H9 (cell line): ENCODE measurements around the gene CA7. TPM values are rescaled to one million over a fixed set of nuclear protein-coding genes. Genes with fewer than 3 reads are reported as not detected.
"Not testable (repeated sequence)": the region's sequence is repeated elsewhere in the genome, so short reads cannot be mapped to it uniquely, and the experiment has no call there.

ENCODE experiments used
- DNase-seq: peaks from one replicate; pipeline ENCODE4 v3.0.0-alpha.2; 2017
- H2AFZ ChIP-seq: one replicate; pipeline ENCODE4 v1.6.1; 2013; ENCODE audit warnings: mild to moderate bottlenecking, low read length, control low read depth, moderate library complexity
- H2AK5ac ChIP-seq: 2 replicates; pipeline ENCODE4 v1.6.1; 2013; ENCODE audit warnings: low read length, control low read depth, mixed read lengths; ENCODE audit not compliant: insufficient read length
- H2BK120ac ChIP-seq: one replicate; pipeline ENCODE4 v1.6.1; 2013; ENCODE audit warnings: low read depth, mild to moderate bottlenecking, low read length, control low read depth, inconsistent platforms; ENCODE audit not compliant: poor library complexity, severe bottlenecking
- H2BK12ac ChIP-seq: 2 replicates; pipeline ENCODE4 v1.6.1; 2013; ENCODE audit warnings: low read length, control low read depth, mixed read lengths, low read depth; ENCODE audit not compliant: insufficient read length
- H2BK15ac ChIP-seq: 2 replicates; pipeline ENCODE4 v1.6.1; 2013; ENCODE audit warnings: low read depth, low read length, control low read depth
- H2BK20ac ChIP-seq: one replicate; pipeline ENCODE4 v1.6.1; 2013; ENCODE audit warnings: low read depth, mild to moderate bottlenecking, low read length, control low read depth, inconsistent platforms; ENCODE audit not compliant: poor library complexity, severe bottlenecking
- H2BK5ac ChIP-seq: 2 replicates; pipeline ENCODE4 v1.6.1; 2013; ENCODE audit warnings: low read length, control low read depth, mixed read lengths; ENCODE audit not compliant: insufficient read length
- H3K14ac ChIP-seq: 2 replicates; pipeline ENCODE4 v1.6.1; 2013; ENCODE audit warnings: low read length, control low read depth; ENCODE audit not compliant: insufficient read depth
- H3K18ac ChIP-seq: 2 replicates; pipeline ENCODE4 v1.6.1; 2013; ENCODE audit warnings: low read depth, mild to moderate bottlenecking, mixed read lengths, low read length, control low read depth; ENCODE audit not compliant: insufficient read length
- H3K23ac ChIP-seq: 2 replicates; pipeline ENCODE4 v1.6.1; 2013; ENCODE audit warnings: low read length, control low read depth, mixed read lengths, low read depth; ENCODE audit not compliant: insufficient read length
- H3K23me2 ChIP-seq: 2 replicates; pipeline ENCODE4 v1.6.1; 2013; ENCODE audit warnings: low read depth, mild to moderate bottlenecking, mixed read lengths, low read length, control low read depth; ENCODE audit not compliant: insufficient read length, poor library complexity, severe bottlenecking
- H3K27ac ChIP-seq: 2 replicates; pipeline ENCODE4 v1.5.1; 2013; ENCODE audit warnings: low read length, control low read depth, mixed read lengths, low read depth; ENCODE audit not compliant: insufficient read length
- H3K27me3 ChIP-seq: 2 replicates; pipeline ENCODE4 v1.6.1; 2013; ENCODE audit warnings: low read length, control low read depth, inconsistent platforms; ENCODE audit not compliant: insufficient read depth
- H3K4ac ChIP-seq: 2 replicates; pipeline ENCODE4 v1.6.1; 2013; ENCODE audit warnings: low read depth, mild to moderate bottlenecking, control low read depth, inconsistent platforms, low read length, moderate library complexity
- H3K4me1 ChIP-seq: 2 replicates; pipeline ENCODE4 v1.6.1; 2013; ENCODE audit warnings: low read length, control low read depth, inconsistent platforms; ENCODE audit not compliant: insufficient read depth
- H3K4me2 ChIP-seq: 2 replicates; pipeline ENCODE4 v1.6.1; 2013; ENCODE audit warnings: low read length, control low read depth, mixed read lengths; ENCODE audit not compliant: insufficient read length, insufficient read depth
- H3K56ac ChIP-seq: 2 replicates; pipeline ENCODE4 v1.6.1; 2013; ENCODE audit warnings: low read depth, mild to moderate bottlenecking, mixed read lengths, low read length, control low read depth; ENCODE audit not compliant: insufficient read length
- H3K79me1 ChIP-seq: 2 replicates; pipeline ENCODE4 v1.6.1; 2013; ENCODE audit warnings: low read depth, mild to moderate bottlenecking, moderate library complexity, low read length, control low read depth, inconsistent platforms; ENCODE audit not compliant: insufficient read depth, poor library complexity, severe bottlenecking
- H3K79me2 ChIP-seq: 2 replicates; pipeline ENCODE4 v1.6.1; 2013; ENCODE audit warnings: low read length, control low read depth, inconsistent platforms; ENCODE audit not compliant: insufficient read depth
- H3K9ac ChIP-seq: 2 replicates; pipeline ENCODE4 v1.6.1; 2013; ENCODE audit warnings: low read length, control low read depth, mixed read lengths; ENCODE audit not compliant: insufficient read length; ENCODE audit errors: extremely low read depth
- H3K9me3 ChIP-seq: one replicate; pipeline ENCODE4 v1.6.1; 2013; ENCODE audit warnings: low read depth, low read length, inconsistent platforms; ENCODE audit not compliant: control insufficient read depth
- H3T11ph ChIP-seq: one replicate; pipeline ENCODE4 v1.6.1; 2013; ENCODE audit warnings: mild to moderate bottlenecking, low read length, control low read depth, inconsistent platforms
- H4K20me1 ChIP-seq: one replicate; pipeline ENCODE4 v1.6.1; 2013; ENCODE audit not compliant: control insufficient read depth, insufficient read length, insufficient read depth
- H4K5ac ChIP-seq: 2 replicates; pipeline ENCODE4 v1.6.1; 2013; ENCODE audit warnings: low read depth, mild to moderate bottlenecking, mixed read lengths, low read length, control low read depth; ENCODE audit not compliant: insufficient read length
- H4K8ac ChIP-seq: replicated peaks from 2 replicates; pipeline ENCODE4 v1.6.1; 2013; ENCODE audit warnings: low read length, control low read depth, mixed read lengths, low read depth; ENCODE audit not compliant: insufficient read length
- H4K91ac ChIP-seq: 2 replicates; pipeline ENCODE4 v1.6.1; 2013; ENCODE audit warnings: low read depth, mild to moderate bottlenecking, moderate library complexity, mixed read lengths, low read length, control low read depth; ENCODE audit not compliant: insufficient read length
- H3K27ac Mint-ChIP-seq, 3 experiments: 2 replicates in 2 of 3; 3 replicates in 1 of 3; pipeline ENCODE4 v1.8.0; 2020 to 2021; ENCODE audit warnings: mixed read lengths in 3 of 3, mild to moderate bottlenecking in 1 of 3, moderate library complexity in 1 of 3
- H3K27me3 Mint-ChIP-seq: 2 replicates; pipeline ENCODE4 v1.8.0; 2021; ENCODE audit warnings: low read depth, mild to moderate bottlenecking, moderate library complexity, mixed read lengths
- H3K36me3 Mint-ChIP-seq, 3 experiments: 2 replicates in 2 of 3; 3 replicates in 1 of 3; pipeline ENCODE4 v1.8.0; 2020 to 2021; ENCODE audit warnings: low read depth in 3 of 3, mixed read lengths in 3 of 3; ENCODE audit not compliant: insufficient read depth in 1 of 3
- H3K4me1 Mint-ChIP-seq, 2 experiments: 2 replicates each; pipeline ENCODE4 v1.8.0; 2020; ENCODE audit warnings: mixed read lengths in 2 of 2
- H3K4me3 Mint-ChIP-seq, 2 experiments: 2 replicates in 1 of 2; 3 replicates in 1 of 2; pipeline ENCODE4 v1.8.0; 2020 to 2021; ENCODE audit warnings: mild to moderate bottlenecking in 2 of 2, mixed read lengths in 2 of 2, moderate library complexity in 1 of 2
- H3K9me3 Mint-ChIP-seq, 2 experiments: 2 replicates in 1 of 2; 3 replicates in 1 of 2; pipeline ENCODE4 v1.8.0; 2020; ENCODE audit warnings: mild to moderate bottlenecking in 2 of 2, mixed read lengths in 2 of 2, moderate library complexity in 1 of 2
- CTCF ChIP-seq: fragments of 200-600 bp; sonication (generic); conservative IDR thresholded peaks from 3 replicates; pipeline ENCODE4 v1.8.0; 2021; ENCODE audit warnings: antibody characterized with exemption, mild to moderate bottlenecking
- WGBS: extraction: QIAGEN DNeasy Blood & Tissue Kit; methylation state at CpG from one replicate; pipeline ENCODE4 v1.1.7; 2013; ENCODE audit warnings: missing lambda C conversion rate, low lambda C conversion rate, mixed read lengths; ENCODE audit not compliant: insufficient read length; ENCODE audit errors: extremely low coverage; 5-methylcytosine and 5-hydroxymethylcytosine counted together
- total RNA-seq: library from RNA; stranded (reverse); gene quantifications from 2 replicates; pipeline ENCODE4 v1.2.1, GENCODE V29; 2021

Gene CA7
- total RNA-seq, 1 experiment from 2014 or later, result 0.81 TPM

- H3K4me3 Mint-ChIP-seq, result no peak overlapping the region
- no peaks in the 10 kb centered on the region for H3K36me3 Mint-ChIP-seq
- H3K27me3 ChIP-seq, result no peaks in the 10 kb centered on the region
- no peak overlapping the region for H3K56ac ChIP-seq
- no peaks in the 10 kb centered on the region for H3K9me3 Mint-ChIP-seq
- H3K18ac ChIP-seq, result no peak overlapping the region
- no peak overlapping the region for H2BK15ac ChIP-seq
- H2BK120ac ChIP-seq, result no peak overlapping the region
- H3K27ac Mint-ChIP-seq, result no peak overlapping the region
- H3K9ac ChIP-seq, result no peak overlapping the region
- no peaks in the 10 kb centered on the region for H3K79me1 ChIP-seq
- H2BK5ac ChIP-seq, result no peak overlapping the region
- no peak overlapping the region for H2BK20ac ChIP-seq
- no peak overlapping the region for H3K14ac ChIP-seq
- peaks cover 11 to 16% of the 10 kb centered on the region in 2 experiments for H3K4me1 Mint-ChIP-seq
- no peaks in the 10 kb centered on the region for H3K9me3 ChIP-seq
- no peak overlapping the region for H2AFZ ChIP-seq
- no peak for DNase-seq
- H3K27ac ChIP-seq, result no peak overlapping the region
- no peak overlapping the region for H2AK5ac ChIP-seq
- no peak overlapping the region for H4K5ac ChIP-seq
- H2BK12ac ChIP-seq, result no peak overlapping the region
- H3T11ph ChIP-seq, result no peak overlapping the region
- H4K8ac ChIP-seq, result no peak overlapping the region
- H3K4me1 ChIP-seq, result no peaks in the 10 kb centered on the region; the same call in 1 of the 2 replicates
- no peak for TF ChIP-seq CTCF
- no peaks in the 10 kb centered on the region for H4K20me1 ChIP-seq
- no peak overlapping the region for H3K4me2 ChIP-seq
- H3K23me2 ChIP-seq, result no peaks in the 10 kb centered on the region
- H3K23ac ChIP-seq, result no peak overlapping the region
- H3K4ac ChIP-seq, result no peak overlapping the region
- H3K27me3 Mint-ChIP-seq, result peaks cover 2% of the 10 kb centered on the region; the same call in 1 of the 2 replicates
- no peaks in the 10 kb centered on the region for H3K79me2 ChIP-seq
- no peak overlapping the region for H4K91ac ChIP-seq
- WGBS, result no CpG with 5 or more reads among the region's 1 CpG
Observed at GRCh38 chr16:66869424-66869823, 25.2 kb downstream of the CA7 start.

- H3K56ac ChIP-seq, H2BK15ac ChIP-seq, H3T11ph ChIP-seq, H2BK120ac ChIP-seq, H3K4me3 Mint-ChIP-seq, H3K27ac ChIP-seq, H3K4me1 ChIP-seq, H3K27ac Mint-ChIP-seq, H4K8ac ChIP-seq, H3K36me3 Mint-ChIP-seq, H2BK12ac ChIP-seq, H3K18ac ChIP-seq, H2BK20ac ChIP-seq, H2BK5ac ChIP-seq, H4K20me1 ChIP-seq, H3K4ac ChIP-seq, H3K27me3 Mint-ChIP-seq, H3K23me2 ChIP-seq, H4K91ac ChIP-seq, H2AK5ac ChIP-seq, H2AFZ ChIP-seq, H3K27me3 ChIP-seq, DNase-seq, H4K5ac ChIP-seq, H3K9me3 ChIP-seq, H3K23ac ChIP-seq, H3K9ac ChIP-seq, H3K79me2 ChIP-seq, H3K9me3 Mint-ChIP-seq, H3K4me2 ChIP-seq, H3K79me1 ChIP-seq, H3K14ac ChIP-seq: not testable (repeated sequence)
- no CpG with 5 or more reads among the region's 2 CpGs for WGBS
- peaks cover 13 to 18% of the 10 kb centered on the region in 2 experiments for H3K4me1 Mint-ChIP-seq
Observed at GRCh38 chr16:66871363-66871762, 27.1 kb downstream of the CA7 start.
